NCI-H510A (cell line): ENCODE results near the gene SNX4.
"Not testable (repeated sequence)": the region's sequence is repeated elsewhere in the genome, so short reads cannot be mapped to it uniquely, and the experiment has no call there.

ENCODE experiments used
- DNase-seq: peaks from one replicate; lab custom pipeline; 2025; lab: John Stamatoyannopoulos, UW

The SNX4 gene

GRCh38 chr3:125519678-125520562, at the start of gene SNX4:
SNX4 (minus strand) TSS chr3:125520202; CDS start chr3:125520172, 30 bp downstream.
- DNase-seq, result peak; percentile 77

- no peak for DNase-seq
These were observed 36.3 kb upstream of the SNX4 start for GRCh38 chr3:125556314-125556713.

GRCh38 chr3:125552401-125552800, 32.4 kb upstream of the SNX4 start:
- DNase-seq, result no peak

GRCh38 chr3:125528920-125529319, 8.9 kb upstream of the SNX4 start:
- no peak for DNase-seq

- DNase-seq, result no peak
These were observed 5.2 kb upstream of the SNX4 start for GRCh38 chr3:125525153-125525552.

- not testable (repeated sequence) for DNase-seq
These were observed 539 bp upstream of the SNX4 start for GRCh38 chr3:125520563-125520919.

- no peak for DNase-seq
These were observed 4.6 kb downstream of the SNX4 start for GRCh38 chr3:125515421-125515820.

GRCh38 chr3:125513490-125514115, 6.4 kb downstream of the SNX4 start:
- no peak for DNase-seq

GRCh38 chr3:125512135-125512920, 7.7 kb downstream of the SNX4 start:
- DNase-seq, result no peak

GRCh38 chr3:125511420-125512118, 8.4 kb downstream of the SNX4 start:
- DNase-seq, result no peak

GRCh38 chr3:125507128-125507527, 12.9 kb downstream of the SNX4 start:
- no peak for DNase-seq

GRCh38 chr3:125498630-125499029, 21.4 kb downstream of the SNX4 start:
- no peak for DNase-seq

- DNase-seq, result no peak
These were observed 23.3 kb downstream of the SNX4 start for GRCh38 chr3:125496701-125497100.

GRCh38 chr3:125482406-125482805, 37.6 kb downstream of the SNX4 start:
- no peak for DNase-seq

GRCh38 chr3:125481786-125482185, 38.2 kb downstream of the SNX4 start:
- no peak for DNase-seq

GRCh38 chr3:125481375-125481759, 38.6 kb downstream of the SNX4 start:
- not testable (repeated sequence) for DNase-seq

- DNase-seq, result no peak
These were observed 39.2 kb downstream of the SNX4 start for GRCh38 chr3:125480656-125481374.

GRCh38 chr3:125479091-125479490, 40.9 kb downstream of the SNX4 start:
- DNase-seq, result no peak

- no peak for DNase-seq
These were observed 41.7 kb downstream of the SNX4 start for GRCh38 chr3:125478326-125478725.

GRCh38 chr3:125477701-125478100, 42.3 kb downstream of the SNX4 start:
- DNase-seq, result no peak

- no peak for DNase-seq
These were observed 49.3 kb downstream of the SNX4 start for GRCh38 chr3:125470671-125471070.
